Measurements from ENCODE around the gene FAM237B. TPM values are rescaled to one million over a fixed set of nuclear protein-coding genes. Genes with fewer than 3 reads are reported as not detected.

FAM237B gene
- total and polyA plus RNA-seq, 9 of the 15 experiments (the other 6 are each of a cell fraction or from before 2014, with no cell fraction given), result not detected

DNA sequence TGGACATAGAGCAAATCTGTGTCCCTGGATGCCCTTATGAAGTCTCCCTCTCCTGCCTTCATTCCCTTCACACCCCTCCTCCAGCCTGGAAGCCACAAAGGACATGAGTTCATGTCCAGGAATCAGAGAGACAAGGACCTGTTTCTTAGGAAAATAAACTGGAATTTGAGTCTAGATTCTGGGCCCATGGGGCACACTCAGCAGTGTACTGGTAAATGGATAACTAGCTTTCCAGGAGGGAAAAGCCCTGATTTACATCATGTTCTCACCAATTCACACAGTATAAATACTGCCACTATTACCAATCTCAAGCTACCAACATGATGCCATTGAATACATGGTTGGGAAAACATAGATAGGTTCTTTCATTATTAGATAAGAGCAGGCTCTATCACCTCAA is 9.9 kb downstream of the FAM237B start:
- Histone ChIP-seq H3K9ac (ENCODE audit: insufficient read depth in 1 of 2, low read depth in 2 of 2, low read length in 2 of 2) (no peak overlapping the region), H3K27me3 (ENCODE audit: control insufficient read depth in 2 of 2, insufficient read depth in 2 of 2, low read length in 2 of 2) (no peaks in the 10 kb centered on the region), H3K4me1 (replicated peaks in 1 of 2; ENCODE audit: control insufficient read depth in 2 of 2, insufficient read depth in 2 of 2, low read length in 2 of 2) (no peaks in the 10 kb centered on the region), H2AFZ (ENCODE audit: low read depth, low read length) (no peak overlapping the region), H3K4me2 (ENCODE audit: insufficient read depth, low read length) (no peak overlapping the region), H3K4me3 (no peak overlapping the region), H3K9me1 (ENCODE audit: control insufficient read depth, insufficient read depth, low read length) (no peaks in the 10 kb centered on the region), H3K9me3 (replicated peaks; ENCODE audit: control insufficient read depth, insufficient read depth, low read depth, low read length) (no peaks in the 10 kb centered on the region), H3K27ac (ENCODE audit: extremely low read depth, low read depth, low read length) (no peak overlapping the region), H3K79me2 (ENCODE audit: control insufficient read depth, insufficient read depth, low read length) (no peaks in the 10 kb centered on the region), H4K20me1 (replicated peaks; ENCODE audit: control insufficient read depth, insufficient read depth, low read length) (no peaks in the 10 kb centered on the region), H3K36me3 (ENCODE audit: control insufficient read depth, insufficient read depth, low read length) (no peaks in the 10 kb centered on the region)
- no peak for DNase-seq (ENCODE audit: extremely low read depth in 1 of 4, low spot score in 3 of 4)
- TF ChIP-seq, protein P1, sequence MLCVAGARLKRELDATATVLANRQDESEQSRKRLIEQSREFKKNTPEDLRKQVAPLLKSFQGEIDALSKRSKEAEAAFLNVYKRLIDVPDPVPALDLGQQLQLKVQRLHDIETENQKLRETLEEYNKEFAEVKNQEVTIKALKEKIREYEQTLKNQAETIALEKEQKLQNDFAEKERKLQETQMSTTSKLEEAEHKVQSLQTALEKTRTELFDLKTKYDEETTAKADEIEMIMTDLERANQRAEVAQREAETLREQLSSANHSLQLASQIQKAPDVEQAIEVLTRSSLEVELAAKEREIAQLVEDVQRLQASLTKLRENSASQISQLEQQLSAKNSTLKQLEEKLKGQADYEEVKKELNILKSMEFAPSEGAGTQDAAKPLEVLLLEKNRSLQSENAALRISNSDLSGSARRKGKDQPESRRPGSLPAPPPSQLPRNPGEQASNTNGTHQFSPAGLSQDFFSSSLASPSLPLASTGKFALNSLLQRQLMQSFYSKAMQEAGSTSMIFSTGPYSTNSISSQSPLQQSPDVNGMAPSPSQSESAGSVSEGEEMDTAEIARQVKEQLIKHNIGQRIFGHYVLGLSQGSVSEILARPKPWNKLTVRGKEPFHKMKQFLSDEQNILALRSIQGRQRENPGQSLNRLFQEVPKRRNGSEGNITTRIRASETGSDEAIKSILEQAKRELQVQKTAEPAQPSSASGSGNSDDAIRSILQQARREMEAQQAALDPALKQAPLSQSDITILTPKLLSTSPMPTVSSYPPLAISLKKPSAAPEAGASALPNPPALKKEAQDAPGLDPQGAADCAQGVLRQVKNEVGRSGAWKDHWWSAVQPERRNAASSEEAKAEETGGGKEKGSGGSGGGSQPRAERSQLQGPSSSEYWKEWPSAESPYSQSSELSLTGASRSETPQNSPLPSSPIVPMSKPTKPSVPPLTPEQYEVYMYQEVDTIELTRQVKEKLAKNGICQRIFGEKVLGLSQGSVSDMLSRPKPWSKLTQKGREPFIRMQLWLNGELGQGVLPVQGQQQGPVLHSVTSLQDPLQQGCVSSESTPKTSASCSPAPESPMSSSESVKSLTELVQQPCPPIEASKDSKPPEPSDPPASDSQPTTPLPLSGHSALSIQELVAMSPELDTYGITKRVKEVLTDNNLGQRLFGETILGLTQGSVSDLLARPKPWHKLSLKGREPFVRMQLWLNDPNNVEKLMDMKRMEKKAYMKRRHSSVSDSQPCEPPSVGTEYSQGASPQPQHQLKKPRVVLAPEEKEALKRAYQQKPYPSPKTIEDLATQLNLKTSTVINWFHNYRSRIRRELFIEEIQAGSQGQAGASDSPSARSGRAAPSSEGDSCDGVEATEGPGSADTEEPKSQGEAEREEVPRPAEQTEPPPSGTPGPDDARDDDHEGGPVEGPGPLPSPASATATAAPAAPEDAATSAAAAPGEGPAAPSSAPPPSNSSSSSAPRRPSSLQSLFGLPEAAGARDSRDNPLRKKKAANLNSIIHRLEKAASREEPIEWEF (CRISPR knock-in tag; IDR thresholded peaks at IDR 0.05), result no peak
- no peak for TF ChIP-seq RFX5 (IDR thresholded peaks at IDR 0.05; ENCODE audit: low read depth, low read length)
- FAIRE-seq, result no peak
- ChIA-PET CTCF (ENCODE audit: low intra/inter-chr PET ratio) (no interaction called here), POLR2A (no interaction called here)
- in situ Hi-C loops (cut with MboI), result no loop called here
- BruUV-seq (replicated peaks), result no TSS peak
- ATAC-seq, result no peak
- intact Hi-C loops (cut with micrococcal nuclease), result no loop called here
